Ureter (tissue), 1 donor: ENCODE measurements around the gene RNPEPL1. TPM values are rescaled to one million over a fixed set of nuclear protein-coding genes. Genes with fewer than 3 reads are reported as not detected.
A peak's percentile ranks its signal among the peaks of the same experiment; 100 is the strongest.

ENCODE experiments used
- DNase-seq: peaks from one replicate; pipeline ENCODE4 v3.0.0-alpha.2; 2020; ENCODE audit warnings: low spot score
- total RNA-seq: library from RNA; stranded (reverse); gene quantifications from one replicate; pipeline ENCODE4 v1.2.4, GENCODE V29; 2023
- donor health status: DM: yes; HTN: yes; CAD: no.

RNPEPL1 gene
- total RNA-seq, 1 donor from 2014 or later = 57.3 TPM

DNA sequence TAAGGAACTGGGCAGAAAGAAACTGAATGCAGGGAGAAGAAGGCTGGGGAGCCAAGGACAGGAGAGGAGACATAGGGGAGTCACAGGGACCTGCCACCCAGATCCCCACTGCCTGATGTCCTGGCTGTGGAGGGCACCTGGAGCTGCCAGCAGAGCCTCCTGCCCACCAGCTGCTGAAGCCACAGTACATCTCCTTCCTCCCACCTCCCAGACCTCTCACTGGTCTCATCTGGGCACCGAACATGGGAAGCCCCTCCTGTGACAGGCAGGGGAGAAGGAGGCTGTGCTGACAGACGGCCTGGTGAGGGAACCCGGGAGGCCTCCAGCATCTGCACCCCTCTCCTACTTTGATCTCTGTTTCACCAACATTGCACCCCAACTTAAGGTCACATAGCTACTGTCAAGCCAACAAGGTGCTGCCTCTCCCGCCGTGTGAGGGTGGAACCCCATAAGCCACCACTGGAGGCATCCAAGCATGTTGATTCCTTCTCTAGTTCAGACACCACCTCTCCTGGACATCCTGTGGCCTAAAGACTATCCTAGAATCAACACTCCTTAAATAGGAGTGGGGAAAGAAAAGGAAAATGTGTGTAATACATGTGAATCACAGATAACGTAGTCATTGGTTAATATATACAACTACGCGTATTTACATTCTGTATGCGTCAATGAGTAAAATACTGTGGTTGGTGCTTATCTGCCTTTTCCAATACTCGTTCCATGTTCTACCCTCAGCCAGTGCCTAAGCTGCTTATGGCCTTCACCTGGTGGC is 3.5 kb upstream of the RNPEPL1 start:
- peak; percentile 42 for DNase-seq

DNA sequence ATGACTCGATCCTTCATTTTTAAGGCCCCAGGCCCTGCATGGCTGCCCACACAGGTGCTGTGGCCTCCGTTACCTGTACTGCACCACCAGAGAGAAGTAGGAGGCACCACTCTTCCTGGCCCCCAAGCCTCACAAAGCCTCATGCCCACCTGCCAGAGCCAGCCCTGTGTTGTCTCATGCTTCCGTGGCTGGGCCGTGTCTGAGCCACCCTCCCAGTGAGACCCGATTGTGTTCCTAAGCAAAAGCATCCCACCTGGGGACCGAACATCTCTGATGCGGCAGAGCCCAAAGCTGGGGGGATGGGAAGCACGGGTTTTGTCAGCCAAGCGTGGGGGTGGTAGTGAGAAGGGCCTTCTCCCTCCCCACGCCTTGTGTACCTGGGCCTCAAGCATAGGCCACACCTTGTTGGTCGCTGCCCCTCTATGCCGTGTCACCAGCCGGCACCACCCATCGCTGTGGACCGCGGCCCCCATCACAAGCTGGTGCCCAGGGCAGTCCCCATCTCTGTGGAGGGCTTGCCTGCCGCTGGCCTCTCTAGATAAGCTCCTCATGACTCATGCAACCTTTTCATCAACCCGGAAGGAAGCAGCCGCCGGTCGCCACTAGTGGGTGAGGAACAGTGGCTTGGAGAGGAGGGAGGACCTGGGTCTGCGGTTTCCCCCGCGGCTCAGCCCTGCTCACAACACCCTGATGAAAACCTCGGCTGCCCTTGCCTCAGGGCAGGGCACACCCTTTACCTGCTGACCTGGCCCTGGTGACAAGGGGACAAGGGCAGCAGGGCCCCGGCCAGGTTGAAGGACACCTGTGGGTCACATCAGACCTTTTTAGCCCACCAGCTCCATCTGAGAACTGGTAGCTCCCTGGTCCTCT is 2.7 kb upstream of the RNPEPL1 start:
- peak; percentile 92 for DNase-seq

DNA sequence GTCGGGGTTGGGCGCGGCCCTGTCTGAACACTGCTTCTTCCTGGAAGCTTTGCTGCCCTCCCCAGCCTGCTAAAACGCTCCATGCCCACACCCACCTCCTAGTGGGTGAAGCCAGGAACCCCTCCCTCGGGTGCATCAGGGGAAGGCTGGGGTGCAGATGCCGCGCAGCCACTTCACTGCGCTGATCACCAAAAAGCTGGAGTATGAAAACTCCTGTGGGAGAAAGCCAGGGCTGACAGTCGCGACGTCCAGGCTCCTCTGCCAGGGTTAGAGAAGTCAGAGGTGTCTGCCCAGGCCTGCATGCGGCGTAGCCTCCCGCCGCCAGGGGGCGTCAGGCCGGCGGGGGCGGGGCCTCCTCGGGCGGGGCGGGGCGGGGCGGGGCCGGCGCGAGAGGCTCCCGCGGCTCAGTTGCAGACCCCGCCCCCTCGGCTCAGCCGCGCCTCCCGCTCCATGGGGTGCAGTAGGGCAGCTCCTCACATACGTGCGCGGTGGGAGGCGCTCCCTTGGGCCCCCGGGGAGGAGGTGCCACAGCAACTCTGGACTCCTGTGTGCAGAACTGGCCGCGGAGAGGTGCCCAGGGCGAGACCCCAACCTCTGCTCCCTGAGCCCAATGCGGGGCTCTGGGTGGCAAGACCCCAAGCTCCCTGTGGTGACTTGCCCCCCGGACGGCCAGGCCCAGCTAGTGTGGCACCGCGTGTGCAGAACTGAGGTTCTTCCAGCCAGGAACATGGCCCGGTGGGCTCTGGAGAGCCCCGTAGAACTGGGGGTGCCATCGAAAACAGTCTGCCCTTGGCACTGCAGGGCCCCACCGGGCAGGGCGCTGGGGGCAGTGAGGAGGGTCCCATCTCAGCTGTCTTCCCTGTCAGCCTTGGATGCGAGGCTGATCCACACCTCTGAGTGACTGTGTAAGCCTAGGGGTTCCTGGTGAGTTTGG is 1.8 kb upstream of the RNPEPL1 start:
- DNase-seq = peak; percentile 94

DNA sequence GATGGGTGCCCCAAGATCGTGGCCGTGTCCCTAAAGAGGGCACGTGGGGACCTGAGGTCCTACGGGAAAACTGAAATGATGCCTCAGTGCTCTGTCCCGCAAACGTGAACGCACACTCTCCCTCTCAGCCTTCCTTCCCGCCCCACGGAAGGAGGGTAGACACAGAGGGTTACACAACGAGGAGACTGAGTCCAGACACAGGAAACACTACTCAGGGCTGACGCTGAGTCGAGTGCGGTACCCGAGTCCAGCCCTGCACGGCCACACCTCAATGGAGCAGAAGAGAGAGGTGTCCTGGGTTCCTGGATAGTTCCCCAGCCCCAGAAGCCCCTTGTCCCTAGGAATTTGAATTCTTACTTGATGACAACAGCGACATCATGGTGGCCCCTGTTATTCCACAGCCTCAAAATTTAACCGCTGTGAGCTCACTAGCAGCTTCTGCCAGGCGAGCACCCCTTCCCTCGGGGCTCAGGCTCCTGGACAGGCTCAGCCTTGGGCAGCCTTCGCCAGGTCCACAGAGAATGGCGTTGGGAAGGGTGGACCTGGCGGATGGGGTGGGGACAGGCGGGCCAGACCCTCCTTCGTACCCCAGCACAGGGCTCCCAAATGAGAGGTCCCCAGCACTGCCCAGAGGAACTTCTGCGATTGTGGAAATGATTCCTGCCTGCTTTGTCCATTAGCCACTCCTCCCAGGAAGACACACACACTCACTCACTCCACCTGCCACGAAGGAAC is 980 bp upstream of the RNPEPL1 start:
- DNase-seq = no peak

DNA sequence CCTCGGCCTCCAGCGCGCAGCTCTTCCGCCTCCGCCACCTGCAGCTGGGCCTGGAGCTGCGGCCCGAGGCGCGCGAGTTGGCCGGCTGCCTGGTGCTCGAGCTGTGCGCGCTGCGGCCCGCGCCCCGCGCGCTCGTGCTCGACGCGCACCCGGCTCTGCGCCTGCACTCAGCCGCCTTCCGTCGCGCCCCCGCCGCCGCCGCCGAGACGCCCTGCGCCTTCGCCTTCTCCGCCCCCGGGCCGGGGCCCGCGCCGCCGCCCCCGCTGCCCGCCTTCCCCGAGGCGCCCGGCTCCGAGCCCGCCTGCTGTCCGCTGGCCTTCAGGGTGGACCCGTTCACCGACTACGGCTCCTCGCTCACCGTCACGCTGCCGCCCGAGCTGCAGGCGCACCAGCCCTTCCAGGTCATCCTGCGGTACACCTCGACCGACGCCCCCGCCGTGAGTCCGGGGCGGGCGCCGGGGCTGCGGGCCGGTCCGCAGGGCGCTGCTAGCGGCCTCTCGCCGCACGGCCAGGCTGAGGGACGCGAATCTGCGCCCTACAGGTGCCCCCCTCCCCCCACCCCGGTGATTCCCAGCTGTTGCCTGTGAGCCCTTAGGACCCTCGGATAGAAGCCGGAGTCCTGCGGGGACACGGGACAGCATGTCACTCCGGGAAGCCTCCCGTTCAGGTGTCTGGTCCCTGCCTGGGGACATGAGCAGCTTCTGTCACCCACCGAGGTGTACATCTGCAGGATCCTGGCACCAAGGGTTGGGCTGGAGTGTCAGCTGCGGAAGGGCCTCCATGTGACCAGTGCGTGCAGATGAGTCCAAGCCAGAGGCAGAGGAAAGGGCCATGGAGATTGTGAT is 616 bp downstream of the RNPEPL1 start:
- peak; percentile 58 for DNase-seq

DNA sequence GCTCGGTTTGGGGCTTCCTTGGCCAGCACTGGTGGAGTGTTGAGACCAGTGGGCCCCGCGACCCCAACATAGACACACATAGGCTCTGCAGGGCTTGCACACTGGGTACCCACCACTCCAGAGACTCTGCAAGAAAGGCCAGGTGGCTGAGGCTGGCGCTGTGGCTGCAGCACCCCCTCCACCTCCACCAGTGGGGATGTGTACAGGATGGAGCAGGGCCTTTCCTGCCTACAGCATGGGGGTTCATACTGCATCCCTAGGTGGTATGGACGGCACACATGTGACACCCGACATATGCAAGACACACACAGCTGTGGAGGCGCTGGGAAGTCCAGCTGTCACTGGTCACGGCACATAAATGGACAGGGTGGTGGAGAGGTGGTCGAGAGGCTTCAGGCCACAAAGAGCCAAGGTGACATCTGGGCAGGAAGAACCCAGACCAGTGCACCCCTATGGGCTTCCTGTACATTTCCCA is 1.3 kb downstream of the RNPEPL1 start:
- peak; percentile 51 for DNase-seq

DNA sequence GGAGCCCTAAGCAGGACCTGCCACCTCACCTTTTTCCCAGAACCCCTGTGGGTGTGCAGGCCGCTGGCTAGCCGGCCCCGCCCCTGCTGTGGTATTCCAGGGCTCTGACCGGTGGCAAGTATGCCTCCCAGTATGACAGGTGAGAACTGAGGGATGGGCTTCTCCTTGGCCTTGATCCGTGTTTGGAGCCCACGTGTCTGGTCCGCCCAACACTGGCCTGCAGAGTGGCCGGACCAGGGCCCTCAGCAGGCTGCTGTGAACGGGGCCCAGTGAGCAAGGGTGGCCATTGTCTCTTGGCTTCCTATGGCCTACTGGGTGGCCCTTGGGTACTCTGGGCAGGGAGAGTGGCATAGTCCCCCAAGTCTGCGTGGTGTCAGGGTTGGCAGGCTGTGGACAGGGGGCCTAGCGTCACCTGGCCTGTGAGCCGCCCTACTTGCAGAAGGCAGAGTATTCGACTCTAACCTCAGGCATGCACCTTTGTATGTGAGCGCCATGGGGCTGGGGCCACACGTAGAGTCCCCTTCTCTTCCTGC is 1.8 kb downstream of the RNPEPL1 start:
- peak; percentile 46 for DNase-seq

DNA sequence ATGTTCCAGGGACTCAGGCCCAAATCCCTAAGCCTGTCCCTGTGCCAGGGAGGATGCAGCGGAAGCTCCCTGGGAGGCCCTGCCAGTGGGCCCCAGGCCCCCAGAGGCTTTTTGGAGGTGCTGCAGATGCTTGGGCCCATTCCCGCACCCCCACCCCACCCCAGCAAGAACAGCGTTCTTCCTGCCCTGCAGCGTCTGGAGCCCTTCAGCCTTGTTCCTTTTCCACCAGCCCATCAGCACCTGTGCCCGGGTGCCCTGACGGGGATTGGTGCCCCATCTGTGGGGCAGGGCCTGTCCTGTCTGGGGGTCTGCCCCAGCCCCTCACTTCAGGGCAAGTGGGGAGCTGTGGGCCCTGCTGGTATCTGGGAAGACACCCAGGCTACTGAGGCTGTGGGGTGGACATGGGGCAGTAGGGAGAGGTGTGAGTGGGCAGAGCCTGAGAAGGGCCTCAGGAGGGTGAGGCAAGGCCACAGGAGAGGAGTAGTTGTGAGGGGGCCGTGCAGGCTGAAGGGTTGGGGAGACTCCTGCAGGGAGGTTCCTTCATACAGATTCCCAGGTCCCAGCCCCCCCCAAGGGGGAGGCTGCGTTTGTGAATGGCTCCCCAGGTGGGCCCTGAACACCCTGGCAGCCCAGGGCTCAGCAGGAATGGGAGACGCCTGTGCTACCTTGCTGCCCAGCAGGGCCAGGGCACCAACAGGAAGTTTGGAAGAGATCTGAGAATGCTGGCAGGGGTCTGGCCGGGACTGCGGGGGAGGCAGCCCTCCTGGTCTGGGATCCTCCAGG is 2.4 kb downstream of the RNPEPL1 start:
- peak; percentile 41 for DNase-seq

DNA sequence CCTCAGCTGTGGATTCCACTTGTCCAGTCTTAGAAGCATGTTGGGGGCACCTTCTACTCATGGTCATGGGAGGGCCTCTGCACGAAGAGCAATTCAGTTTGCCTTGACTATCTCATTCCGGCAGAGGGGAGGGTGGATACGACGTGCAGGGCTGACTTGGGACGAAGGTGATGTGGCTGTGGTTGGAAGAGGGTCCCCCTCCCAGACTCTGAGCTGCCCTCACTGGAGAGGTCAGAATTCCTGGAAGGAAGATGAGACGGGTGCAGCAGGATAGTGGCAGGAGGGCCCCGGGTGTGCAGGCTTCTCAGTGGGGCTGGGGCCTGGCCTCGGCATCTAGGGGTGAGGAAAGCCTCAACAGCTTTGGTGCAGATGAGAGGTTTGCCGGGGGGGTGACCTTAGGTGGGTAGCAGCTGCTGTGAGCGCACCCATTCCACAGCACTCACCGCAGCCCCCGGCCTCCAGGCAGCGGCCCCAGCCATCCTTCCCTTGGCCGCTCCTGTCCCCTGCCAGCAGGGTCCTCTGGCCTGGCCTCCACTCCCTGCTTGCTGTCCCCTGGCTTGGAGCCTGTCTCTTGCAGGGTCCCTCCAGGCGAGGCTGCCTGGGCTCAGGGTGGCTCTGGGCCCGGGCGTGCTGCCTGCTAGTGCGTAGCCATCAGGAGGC is 3.2 kb downstream of the RNPEPL1 start:
- DNase-seq = no peak

DNA sequence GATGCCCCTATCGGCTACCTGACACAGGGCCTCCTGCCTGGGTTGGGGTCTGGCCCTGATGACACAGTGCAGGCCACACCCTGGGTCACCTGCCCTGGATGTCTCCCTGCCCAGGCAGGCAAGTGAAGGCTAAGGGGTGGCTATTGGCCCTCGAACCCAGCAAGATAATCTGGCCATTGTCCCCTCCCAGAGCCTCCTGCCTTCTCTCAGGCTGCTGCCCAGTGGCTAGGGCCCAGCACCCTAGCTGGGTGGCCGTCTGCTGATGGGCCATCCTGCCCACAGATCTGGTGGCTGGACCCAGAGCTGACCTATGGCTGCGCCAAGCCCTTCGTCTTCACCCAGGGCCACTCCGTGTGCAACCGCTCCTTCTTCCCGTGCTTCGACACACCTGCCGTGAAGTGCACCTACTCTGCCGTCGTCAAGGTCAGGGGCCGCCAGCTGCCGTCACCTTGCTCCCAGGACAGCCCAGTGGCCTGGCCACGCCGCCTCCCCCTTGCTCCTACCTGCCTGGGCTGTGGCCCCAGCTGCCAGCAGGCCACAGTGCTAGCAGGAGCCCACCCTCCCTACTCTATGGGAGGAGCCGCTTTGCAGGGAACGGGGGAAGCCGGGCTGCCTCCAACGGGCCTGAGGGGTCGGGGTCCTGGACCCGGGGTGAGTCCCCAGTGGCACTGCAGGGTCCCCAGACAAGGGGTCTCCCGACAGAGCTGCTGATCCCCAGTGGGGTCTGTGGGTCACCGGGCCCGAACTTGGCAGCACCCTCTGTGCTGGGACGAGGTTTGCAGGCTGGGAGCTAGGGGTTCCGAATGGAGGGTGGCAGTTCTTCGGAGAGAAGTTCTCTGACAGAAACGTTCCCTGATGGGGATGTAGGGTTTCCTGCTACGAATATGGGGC is 4.1 kb downstream of the RNPEPL1 start:
- DNase-seq = no peak

DNA sequence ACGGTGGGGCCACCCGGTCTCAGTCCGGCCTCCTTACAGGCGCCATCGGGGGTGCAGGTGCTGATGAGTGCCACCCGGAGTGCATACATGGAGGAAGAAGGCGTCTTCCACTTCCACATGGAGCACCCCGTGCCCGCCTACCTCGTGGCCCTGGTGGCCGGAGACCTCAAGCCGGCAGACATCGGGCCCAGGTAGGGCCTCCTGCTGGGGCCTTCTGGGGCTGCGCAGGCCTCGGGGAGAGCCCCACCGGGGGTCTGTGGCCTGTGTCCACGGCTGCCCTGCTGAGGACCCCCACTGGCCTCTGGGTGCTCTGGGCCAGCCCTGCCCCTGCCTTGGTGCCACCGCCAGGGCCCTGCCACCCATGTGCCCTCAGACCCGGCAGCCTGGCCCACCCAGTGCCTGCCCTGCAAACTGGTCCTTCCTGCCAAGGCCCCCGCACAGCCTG is 4.8 kb downstream of the RNPEPL1 start:
- DNase-seq = no peak

DNA sequence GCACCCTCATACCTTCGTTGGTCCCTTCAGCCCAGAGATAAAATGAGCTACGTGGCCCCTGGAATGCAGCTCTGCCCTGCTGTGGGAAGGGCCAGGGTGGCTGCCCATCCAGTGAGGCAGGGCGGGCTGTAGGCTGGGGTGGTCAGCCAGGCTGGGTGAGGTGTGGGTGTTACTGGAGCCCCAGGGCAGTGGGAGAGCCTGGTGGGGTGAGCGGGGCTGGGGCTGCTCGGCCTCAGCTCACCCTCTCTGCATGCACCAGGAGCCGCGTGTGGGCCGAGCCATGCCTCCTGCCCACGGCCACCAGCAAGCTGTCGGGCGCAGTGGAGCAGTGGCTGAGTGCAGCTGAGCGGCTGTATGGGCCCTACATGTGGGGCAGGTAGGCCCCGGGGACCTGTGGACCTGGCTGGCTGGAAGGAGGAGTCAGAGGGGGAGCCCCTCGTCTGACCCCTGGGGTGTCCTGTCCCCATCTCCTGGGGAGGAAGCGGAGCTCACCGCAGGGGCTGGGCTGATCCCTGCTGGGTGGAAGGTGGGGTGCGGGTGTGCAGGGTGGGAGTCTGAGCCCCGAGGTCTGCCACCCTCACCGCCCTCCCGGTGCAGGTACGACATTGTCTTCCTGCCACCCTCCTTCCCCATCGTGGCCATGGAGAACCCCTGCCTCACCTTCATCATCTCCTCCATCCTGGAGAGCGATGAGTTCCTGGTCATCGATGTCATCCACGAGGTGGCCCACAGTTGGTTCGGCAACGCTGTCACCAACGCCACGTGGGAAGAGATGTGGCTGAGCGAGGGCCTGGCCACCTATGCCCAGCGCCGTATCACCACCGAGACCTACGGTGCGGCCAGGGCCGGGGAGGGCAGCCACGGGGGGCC is 5.5 kb downstream of the RNPEPL1 start:
- DNase-seq = no peak

DNA sequence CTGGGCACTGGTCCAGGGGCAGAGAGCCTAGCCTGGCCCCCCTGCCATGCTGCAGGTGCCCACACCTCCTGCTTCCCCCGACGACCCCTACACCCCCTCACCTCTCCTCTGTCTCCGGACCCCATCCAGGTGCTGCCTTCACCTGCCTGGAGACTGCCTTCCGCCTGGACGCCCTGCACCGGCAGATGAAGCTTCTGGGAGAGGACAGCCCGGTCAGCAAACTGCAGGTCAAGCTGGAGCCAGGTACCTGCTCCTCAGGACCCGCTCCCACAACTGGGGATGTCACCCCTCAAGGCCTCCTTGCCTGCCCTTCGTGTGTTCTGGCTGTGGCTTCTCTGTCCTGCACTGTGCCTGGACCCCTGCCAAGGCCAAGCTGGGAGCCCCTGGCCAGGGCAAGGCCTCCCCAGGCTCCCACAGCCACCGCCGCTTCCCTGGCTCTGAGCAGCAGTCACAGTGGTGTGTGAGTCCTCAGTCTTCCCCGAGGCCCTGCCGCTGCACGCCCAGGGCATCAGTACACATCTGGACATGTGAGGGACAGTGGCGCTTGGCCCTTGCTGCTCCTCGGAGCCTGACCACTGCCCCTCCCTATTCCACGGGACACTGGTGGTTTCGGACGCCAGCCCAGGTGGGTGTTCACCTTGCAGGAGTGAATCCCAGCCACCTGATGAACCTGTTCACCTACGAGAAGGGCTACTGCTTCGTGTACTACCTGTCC is 6.3 kb downstream of the RNPEPL1 start:
- no peak for DNase-seq

DNA sequence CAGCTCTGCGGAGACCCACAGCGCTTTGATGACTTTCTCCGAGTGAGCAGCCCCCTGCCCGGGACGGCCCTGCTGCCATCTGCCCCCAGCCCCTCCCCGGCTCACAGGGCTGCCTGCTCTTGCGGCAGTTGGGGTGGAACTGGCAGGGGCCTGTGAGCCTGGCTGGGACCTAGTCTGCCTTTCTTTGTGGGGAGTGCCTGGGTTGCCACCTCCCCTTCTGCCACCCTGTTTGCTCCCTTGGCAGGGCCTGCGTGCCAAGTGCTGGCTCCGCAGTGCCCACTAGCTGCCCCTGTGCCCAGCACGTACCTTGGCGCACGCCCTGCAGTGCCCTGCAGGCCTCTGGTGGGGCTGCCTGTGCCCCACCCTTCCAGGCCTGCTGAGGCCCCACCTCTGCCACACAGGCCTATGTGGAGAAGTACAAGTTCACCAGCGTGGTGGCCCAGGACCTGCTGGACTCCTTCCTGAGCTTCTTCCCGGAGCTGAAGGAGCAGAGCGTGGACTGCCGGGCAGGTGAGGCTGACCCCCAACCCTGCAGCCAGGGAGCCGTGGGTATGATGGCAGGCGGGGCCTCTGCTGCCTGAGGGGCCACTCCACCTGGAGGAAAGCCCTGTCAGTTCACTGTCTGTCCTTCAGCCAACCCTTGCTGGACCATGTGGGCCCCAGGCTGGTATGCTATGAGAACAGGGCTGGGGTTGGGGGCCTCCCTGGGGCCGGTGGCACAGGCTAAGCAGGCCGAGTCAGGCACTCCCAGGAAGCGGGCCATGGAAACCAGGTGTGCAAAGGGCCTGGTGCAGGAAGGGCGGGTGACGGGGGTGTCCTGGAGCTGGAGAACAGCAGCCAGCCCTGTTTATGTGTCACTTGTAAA is 7.0 kb downstream of the RNPEPL1 start:
- DNase-seq = no peak

DNA sequence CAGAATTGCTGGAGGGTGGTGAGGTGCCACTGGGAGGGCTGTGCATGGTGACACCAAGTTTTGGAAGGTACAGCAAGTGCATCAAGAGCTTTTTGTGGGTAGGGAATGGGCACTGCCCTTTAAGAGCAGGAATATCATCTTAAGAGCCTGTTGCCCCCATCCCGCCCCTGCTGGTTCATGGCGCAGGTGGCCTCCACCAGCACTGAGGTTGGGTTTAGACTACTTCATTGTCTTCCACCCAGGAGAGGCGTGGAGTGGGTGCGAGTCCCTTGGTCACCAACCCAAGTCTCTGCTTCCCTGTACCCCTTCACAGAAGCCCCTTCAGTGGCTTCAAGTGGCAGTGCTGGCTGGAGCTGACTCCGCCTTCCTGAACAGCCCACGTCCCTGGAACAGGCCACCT is 7.8 kb downstream of the RNPEPL1 start:
- DNase-seq = no peak
